Stimulated activated CD8-positive, alpha-beta memory T cell treated with anti-CD3 and anti-CD28 coated beads, Interleukin-4, amount 100 ng/mL, for 1 hour (primary cell): ENCODE data around the gene PCNT.

ENCODE experiments used
- DNase-seq, 2 donors: peaks; one replicate each; pipeline ENCODE4 v3.0.0-alpha.2; 2020; ENCODE audit warnings: low read depth in 2 of 2, low spot score in 1 of 2

PCNT gene

DNA sequence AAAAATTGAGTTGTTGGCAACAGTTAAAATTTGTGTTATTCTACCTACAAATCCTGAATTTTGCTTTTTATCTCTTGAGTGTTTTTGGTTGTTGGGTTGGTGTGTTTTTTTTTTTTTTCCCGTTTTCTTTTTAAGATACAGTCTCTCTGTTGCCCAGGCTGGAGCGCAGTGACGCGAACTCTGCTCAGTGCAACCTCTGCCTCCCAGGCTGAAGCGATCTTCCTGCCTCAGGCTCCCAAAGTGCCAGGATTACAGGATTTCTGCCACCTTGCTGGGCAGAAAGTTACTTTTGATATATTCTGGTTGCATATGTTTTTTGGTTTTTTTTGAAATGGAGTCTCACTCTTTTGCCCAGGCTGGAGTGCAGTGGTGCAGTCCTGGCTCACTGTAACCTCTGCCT is 4.2 kb downstream of the PCNT start:
- DNase-seq, result no peak

DNA sequence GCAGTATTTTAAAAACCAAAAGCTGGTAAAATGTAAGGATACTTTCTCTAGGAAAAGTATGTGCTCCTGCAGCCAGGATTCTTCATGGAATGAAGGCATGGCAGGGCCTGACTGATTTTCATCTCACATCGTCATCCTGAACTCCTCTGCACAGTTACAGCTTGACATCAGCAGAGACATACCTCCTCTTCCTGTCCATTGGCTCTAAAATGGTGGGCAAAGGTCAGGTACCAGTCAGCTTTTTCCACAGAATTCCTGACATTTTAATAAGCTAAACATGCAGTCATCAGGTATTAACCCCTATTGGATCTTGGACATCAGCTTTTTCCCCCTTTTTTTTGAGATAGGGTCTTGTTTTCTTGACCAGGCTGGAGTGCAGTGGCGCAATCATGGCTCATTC is 5.8 kb downstream of the PCNT start:
- DNase-seq, result no peak

DNA sequence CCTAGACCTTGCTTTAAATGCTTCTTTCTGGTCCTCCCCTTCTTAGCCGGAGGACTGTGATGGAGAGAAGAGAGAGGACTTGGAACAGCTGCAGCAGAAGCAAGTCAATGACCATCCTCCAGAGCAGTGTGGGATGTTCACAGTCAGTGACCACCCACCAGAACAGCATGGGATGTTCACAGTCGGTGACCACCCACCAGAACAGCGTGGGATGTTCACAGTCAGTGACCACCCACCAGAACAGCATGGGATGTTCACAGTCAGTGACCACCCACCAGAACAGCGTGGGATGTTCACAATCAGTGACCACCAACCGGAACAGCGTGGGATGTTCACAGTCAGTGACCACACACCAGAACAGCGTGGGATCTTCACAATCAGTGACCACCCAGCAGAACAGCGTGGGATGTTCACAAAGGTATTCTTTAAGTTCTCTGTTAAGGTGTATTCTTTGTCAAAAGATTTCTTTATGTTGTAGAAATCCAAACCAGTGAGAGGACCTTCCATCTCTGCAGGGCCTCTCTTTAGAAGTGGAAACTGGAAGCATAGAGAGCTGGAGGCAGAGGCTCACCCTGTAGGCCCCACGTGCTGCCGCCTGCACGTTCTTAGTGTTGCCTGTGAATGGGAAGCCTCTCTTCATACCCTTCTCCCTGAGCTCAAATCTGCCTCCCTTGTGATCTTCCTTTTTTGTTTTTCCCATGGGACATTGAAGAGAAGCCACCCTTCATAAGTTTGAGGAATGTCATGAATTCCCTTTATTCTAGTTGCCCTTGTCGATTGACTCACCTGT is 10.6 kb downstream of the PCNT start:
- no peak for DNase-seq

DNA sequence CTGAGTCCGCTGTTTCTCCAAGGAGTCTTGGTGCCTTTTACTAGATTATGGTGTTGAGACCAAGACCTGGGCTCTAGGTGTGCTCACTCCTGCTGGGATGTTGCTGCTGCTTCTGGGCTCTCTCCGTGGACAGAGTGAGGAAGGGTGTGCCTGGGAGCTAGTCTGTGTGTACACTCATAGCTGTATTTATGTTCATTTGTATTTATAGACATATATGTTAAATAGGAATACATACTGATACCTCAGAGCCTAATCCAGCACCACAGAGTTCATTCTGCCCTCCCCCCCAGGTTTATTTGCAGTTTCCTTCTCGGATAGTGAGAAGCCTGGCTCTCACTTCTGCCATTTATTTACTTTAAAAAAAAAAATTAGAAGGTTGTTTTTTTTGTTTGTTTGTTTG is 12.6 kb downstream of the PCNT start:
- DNase-seq, result no peak

DNA sequence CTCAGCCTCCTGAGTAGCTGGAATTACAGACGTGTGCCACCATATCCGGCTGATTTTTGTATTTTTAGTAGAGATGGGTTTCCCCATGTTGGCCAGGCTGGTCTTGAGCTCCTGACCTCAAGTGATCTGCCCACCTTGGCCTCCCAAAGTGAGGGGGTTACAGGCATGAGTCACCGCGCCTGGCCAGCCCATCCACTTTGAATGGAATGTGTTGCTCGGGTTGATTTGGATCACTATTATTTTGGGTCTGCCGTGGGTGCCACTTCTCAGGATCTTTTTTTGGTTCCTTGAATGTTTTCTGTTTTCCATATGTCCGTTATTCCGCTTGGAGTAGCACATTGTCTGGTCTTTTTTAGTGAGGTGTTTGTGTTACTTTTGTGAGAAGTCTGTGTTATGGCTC is 17.0 kb downstream of the PCNT start:
- no peak for DNase-seq

DNA sequence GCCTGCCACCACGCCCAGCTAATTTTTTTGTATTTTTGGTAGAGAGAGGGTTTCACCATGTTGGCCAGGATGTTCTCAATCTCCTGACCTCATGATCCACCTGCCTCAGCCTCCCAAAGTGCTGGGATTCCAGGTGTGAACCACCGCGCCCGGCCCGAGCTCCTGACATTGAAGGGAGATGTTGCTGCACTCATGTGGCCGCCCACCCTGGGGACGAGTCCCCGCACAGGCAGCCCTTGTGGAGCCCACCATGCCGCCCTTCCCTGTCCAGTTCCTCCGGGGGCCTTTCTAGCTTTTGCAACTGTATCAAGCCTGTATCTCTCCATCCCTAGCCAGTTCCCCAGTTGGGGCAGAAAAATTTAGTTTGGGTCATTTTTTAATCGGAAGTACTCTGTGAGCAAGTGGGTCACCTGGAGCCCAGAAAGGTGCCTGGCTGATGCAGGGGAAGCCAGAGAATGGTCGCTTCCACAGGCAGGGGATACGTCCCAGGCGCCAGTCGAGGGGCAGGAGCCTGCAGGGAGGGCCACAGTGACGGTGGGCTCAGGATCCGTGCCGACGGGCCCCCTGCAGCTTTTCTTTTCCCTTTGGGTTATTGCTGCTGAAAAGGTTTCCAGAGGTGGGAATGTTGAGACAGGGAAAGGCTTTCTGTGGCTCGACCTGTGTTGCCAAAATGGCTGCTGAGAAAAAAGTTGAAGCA is 20.4 kb downstream of the PCNT start:
- DNase-seq, result no peak

DNA sequence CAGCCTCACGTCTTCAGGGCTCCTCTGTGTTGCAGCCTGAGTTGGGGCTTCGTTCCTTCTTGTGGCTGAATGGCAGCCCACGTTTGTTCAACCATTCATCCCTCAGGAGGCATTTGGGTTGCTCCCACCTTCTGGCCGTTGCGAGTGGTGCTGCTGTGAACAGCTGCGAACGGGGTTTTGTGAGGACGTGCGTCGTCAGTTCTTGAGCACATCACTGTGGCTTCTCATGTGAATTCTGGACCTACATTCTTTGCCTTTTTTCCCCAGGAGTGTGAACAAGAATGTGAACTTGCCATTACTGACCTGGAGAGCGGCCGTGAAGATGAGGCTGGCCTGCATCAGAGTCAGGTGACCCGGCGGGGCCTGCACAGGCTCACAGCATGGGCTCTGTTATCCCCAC is 21.9 kb downstream of the PCNT start:
- no peak for DNase-seq

DNA sequence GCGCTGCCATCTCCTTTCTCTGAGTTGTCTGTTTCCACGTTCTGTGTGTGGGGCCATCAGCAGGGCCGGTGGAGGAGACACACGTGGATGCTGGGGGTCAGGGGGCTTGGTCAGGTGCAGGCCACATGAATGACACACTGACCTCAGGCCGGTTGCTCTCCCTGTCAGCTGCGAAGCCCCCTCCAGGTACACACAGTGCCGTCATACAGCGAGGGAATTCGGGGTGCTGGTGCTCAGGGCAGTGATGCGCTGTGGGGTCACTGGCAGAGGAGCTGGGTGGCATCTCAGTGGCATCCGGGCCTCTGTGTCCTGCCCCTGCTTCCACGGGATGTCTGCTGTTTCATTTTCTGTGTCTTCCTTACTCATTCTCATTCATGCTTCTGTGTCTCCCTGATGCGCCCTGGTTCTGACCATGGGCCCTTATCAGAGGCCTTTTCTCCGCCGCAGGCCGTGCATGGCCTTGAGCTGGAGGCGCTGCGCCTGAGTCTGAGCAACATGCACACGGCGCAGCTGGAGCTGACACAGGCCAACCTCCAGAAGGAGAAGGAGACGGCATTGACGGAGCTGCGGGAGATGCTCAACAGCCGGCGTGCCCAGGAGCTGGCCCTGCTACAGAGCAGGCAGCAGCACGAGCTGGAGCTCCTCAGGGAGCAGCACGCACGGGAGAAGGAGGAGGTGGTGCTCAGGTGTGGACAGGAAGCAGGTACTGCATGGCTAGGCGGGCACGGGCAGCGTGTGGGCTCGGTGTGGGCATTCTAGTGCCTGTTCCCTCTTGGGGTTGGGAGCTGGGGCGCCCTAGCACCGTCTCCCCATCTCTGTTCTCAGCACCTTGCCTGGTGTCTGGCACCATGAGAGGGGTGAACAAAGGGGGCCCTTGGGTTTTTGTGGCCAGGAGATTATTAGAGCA is 22.6 kb downstream of the PCNT start:
- DNase-seq, result no peak

DNA sequence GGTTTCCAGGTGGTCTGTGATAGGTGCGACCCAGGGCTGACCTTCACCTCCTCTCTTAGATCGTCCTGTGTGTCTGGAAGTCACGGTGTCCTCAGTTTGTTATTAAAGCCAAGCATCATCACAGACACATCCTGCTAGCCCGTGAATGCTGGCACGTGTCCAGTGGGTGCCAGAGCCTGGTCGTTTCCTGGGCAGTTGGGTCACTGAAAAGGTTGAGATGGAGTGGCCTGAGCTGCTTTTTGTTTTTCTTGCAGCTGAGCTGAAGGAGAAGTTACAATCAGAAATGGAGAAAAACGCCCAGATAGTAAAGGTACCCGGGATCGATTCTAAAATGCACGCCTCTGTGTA is 23.2 kb downstream of the PCNT start:
- DNase-seq, result no peak

DNA sequence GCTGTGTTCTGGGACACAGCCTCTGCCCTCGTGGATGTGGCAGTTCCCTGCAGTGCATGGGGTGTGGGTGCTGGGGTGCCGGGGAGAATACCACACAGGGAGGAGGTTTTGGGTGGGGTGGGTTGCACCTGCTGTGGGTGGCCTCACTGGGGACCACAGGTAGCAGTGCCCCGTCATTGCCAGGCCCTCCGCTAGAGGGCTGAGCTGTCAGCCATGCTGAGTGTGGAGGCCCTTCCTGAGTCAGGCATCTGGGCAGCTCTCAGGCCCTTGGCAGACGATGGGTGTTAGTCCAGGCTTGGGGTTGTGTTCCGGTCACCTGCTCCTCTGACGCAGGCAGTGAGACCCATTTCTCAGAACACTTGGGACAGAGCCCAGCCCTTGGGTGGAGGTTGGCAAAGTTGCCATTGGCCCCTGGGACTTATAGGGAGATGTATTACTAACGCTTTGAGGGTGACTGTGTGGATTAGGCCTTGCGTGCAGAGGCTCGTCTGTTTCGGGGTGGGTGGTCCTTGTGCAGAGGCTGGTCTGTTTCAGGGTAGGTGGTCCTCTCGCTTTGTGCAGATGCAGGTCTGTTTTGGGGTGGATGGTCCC is 23.9 kb downstream of the PCNT start:
- DNase-seq, result no peak

DNA sequence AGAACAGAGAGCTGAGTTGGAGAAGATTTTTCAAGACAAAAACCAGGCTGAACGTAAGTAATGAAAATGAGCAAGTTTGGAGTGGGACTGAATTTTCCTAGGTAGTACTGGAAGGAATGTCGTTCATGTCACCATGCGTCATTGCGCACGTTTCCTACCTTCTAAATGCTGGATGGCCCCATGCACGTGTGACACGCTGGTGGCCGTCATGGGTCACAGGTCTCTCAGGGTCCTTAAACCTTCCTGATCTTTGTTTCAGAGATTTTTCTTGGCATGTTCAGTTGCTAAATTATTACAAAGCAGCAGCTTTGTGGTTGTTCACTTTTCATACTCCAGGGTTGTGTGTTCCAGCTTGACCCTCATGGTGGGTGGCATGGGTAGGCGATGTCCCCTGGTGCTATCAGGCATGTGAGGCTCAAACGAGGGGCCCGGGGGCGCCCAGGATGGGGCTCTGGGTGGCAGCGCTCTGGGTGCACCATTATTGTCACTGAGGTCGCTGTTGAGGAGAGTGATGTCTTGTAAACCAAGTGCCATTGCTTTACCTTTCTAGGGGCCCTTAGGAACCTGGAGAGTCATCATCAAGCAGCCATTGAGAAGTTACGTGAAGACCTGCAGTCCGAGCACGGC is 25.3 kb downstream of the PCNT start:
- no peak for DNase-seq

DNA sequence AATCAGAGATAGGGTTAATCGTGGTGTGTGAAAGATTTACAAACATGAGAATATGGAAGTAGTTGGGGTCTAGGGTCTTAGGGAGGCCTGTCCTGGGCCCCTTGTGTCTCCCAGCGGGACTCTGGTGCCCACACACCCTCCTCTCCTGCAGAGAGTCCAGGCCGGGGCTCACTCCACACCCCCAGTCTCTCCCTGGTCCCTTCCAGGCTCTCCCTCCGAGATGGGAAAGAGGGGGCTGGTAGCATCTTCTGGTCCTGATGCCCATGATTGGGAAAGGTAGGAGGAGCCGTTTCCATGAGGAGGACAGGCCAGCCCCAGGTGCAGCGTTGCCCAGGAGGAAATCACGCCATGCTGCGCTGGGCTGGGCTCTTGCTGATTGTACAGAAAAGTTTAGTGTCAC is 26.6 kb downstream of the PCNT start:
- no peak for DNase-seq

DNA sequence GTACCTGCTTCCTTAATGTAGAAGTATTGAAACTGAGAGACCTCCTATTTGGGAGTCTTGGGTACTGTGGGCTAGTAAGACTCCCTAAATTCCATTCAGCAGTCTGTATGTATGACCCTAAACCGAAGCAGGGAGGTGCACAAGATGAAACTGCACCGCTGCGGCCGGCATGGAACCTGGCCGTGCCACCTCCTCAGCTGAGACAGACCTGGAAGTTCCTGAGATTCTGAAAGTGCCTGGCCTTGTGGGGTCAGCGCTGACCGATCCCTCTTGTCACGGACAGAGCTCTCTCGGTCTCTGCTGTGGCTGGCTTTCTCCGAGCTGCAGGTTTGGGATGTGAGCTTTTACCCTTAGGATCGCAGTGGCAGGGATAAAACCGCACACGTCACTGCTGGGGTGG is 27.0 kb downstream of the PCNT start:
- no peak for DNase-seq

DNA sequence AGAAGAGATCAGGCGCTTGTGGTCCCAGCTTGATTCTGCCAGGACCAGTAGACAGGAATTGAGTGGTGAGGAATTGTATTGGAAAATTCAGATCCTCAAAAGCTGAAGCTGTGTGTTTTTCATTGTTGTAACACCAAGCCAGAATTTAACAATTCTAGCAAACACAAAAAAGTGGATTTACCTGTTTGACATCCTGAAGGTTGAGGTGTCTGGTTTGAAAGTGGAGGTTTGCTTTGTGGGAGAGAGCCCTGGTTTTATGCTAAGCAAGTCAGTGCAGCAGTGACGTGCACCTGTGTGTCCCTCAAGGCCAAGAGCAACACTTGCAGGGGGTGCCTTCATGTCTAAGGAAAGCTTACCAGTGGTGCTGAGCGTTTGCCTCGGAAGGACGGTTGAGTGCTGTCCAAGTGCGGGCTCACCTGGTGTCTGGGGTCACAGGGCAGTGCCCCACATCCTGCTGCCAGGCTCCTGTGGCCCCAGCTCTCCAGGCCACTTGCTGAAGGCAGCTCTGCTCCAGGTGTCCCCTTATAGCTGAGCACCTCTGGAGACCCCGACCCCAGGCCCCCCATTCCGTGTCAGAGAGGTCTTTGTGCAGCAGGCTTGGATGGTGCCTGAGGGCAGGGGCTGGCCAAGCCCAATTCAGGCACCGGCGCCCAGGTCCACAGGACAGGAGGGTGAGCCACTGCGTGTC is 27.7 kb downstream of the PCNT start:
- DNase-seq, result no peak

DNA sequence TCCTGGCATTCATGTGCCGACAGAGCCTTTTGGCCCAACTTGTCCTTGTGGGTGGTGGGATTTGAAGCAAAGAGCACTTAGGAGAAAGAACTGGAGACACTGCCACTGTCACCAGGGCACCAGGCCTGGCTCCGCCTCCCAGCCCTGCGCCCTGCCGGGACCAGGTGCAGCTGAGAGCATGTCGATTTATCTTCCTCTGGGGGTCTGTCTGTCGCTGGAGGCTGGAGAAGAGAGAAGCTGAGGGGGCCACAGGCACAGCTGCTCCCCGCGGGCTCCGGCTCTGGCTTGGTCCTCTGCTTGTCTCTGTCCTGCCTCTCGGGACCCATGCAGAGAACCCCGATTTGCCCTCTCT is 28.2 kb downstream of the PCNT start:
- no peak for DNase-seq

DNA sequence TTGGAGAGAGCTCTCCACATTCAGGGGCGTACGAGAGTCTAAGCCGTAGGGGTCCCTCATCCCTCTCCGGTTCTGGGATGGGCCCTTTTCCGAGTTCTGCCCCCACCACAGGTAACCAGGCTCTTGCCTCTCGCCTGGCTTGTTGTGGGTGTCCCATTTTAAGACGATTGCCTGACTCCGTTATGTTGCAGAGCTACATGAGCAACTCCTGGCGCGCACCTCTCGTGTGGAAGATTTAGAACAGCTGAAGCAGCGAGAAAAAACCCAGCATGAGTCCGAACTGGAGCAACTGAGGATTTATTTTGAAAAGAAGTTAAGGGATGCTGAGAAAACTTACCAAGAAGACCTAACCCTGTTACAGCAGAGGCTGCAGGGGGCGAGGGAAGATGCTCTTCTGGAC is 29.0 kb downstream of the PCNT start:
- no peak for DNase-seq

DNA sequence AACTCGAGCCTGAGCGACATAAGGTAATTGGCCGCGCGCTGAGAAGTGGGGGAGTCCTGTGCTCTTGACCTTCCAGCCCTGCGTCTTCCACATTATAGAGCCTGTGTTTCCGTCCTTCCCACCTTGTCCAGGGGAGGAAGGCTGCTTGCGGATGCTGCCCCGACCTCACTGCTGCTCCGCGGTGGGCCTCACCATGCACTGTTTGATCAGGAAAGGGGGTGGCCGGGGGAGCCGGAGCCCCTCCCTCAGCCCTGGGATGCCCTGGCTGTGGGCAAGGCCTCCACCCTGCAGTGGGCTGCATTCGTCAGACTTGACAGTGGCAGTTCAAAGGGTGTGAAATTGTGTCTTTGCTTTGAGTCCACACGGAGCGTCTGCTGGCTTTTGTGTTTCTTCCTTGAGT is 30.1 kb downstream of the PCNT start:
- DNase-seq, result no peak

DNA sequence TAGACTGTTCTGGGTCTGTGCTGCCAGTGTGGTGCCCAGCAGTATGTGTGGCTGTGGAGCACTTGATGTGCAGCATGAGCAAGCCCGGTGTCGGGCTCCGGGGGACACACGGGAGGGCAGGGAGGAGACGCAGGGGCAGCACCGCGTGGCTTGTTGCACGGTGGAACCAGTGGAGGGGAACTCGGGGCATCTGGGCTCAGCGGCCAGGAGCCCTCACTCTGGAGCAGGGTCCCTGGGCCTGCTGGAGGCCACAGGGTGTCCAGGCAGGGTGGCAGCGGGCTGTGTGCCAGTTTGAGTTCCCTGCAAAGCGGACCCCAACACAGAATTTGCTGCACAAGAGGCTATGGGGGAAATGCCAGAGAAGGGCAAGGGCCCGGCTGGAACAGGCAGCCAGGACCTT is 30.6 kb downstream of the PCNT start:
- no peak for DNase-seq

DNA sequence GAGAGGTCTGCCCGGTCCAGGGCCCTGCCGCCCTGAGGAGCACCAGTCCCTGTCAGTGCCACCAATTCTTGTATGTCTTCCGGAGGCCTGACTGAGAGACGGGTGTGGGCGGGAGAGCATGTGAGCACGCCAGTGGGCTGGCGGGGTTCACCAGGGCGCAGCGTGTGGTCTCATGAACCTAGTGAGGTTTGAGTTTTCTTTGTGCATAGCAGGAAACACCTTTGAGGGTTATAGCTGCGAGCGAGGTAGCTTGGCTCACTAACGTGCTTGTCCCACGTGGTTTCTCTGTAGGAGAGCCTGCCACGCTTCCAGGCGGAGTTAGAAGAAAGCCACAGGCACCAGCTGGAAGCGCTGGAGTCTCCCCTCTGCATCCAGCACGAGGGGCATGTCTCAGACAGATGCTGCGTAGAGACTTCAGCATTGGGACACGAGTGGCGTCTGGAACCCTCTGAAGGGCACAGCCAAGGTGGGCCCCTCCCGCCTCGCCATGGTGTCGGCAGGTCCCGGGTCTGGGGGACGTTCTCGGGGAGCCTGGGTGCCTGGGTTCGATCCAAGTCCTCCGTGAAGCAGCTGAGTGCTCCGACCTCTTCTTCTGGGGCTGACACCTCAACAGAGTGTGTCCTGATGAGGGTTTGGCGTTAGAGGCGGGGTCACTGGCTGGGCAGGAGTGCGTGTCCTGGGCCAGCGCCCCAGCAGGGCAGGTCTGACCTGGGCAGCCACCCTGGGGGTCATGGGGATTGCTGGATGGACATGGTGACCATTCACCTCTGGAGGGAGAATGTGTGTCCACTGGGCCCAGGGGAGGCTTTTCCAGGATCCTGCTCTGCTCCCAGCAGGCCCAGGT is 31.4 kb downstream of the PCNT start:
- DNase-seq, result no peak

DNA sequence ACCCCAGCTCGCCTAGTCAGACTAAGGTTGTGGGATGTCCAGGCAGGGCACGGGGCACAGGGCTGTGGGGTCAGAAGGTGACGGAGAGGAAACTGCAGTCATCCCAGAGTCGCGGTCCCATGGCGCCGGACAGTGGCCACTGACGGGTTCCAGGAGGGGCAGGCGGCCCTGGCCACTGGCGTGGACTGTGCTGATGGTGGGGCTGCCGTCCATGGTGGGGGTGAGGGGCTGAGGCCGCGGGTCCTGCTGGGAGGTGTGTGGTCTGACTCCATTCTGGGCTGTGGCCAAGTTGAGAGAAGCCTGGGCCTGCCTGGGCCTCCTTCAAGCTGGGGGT is 32.0 kb downstream of the PCNT start:
- DNase-seq, result no peak
